GM21576 (cell line): ENCODE results near the gene SLX9.

Source experiments
- ATAC-seq: cut with Tn5 transposase; IDR thresholded peaks from one replicate; pipeline ENCODE4 v1.9.1; 2021; ENCODE audit warnings: mild to moderate bottlenecking, moderate library complexity; ENCODE audit not compliant: unreplicated experiment

The SLX9 gene

GRCh38 chr21:44944596-44944995 lies 4.8 kb downstream of the SLX9 start:
- no peak for ATAC-seq

GRCh38 chr21:44946254-44947041 lies 6.6 kb downstream of the SLX9 start:
- ATAC-seq = no peak

GRCh38 chr21:44947111-44947929 lies 7.5 kb downstream of the SLX9 start:
- no peak for ATAC-seq

- no peak for ATAC-seq
Observed at GRCh38 chr21:44947930-44948331, 8.1 kb downstream of the SLX9 start.

- ATAC-seq = no peak
Observed at GRCh38 chr21:44948426-44949120, 8.7 kb downstream of the SLX9 start.

GRCh38 chr21:44949161-44949778 lies 9.4 kb downstream of the SLX9 start:
- ATAC-seq = no peak

- no peak for ATAC-seq
Observed at GRCh38 chr21:44949779-44950198, 10.0 kb downstream of the SLX9 start.

GRCh38 chr21:44950351-44950750 lies 10.5 kb downstream of the SLX9 start:
- ATAC-seq = no peak

GRCh38 chr21:44951186-44951915 lies 11.5 kb downstream of the SLX9 start:
- ATAC-seq = no peak

GRCh38 chr21:44952116-44952928 lies 12.5 kb downstream of the SLX9 start:
- ATAC-seq = no peak

- no peak for ATAC-seq
Observed at GRCh38 chr21:44952929-44953627, 13.2 kb downstream of the SLX9 start.

GRCh38 chr21:44953628-44954021 lies 13.8 kb downstream of the SLX9 start:
- ATAC-seq = no peak

GRCh38 chr21:44954281-44954771 lies 14.5 kb downstream of the SLX9 start:
- ATAC-seq = no peak

GRCh38 chr21:44955141-44955797 lies 15.4 kb downstream of the SLX9 start:
- no peak for ATAC-seq

- no peak for ATAC-seq
Observed at GRCh38 chr21:44955798-44956175, 16.0 kb downstream of the SLX9 start.

- no peak for ATAC-seq
Observed at GRCh38 chr21:44956356-44957046, 16.7 kb downstream of the SLX9 start.

- ATAC-seq = no peak
Observed at GRCh38 chr21:44957047-44957831, 17.4 kb downstream of the SLX9 start.
